ENCODE results near the gene ZCCHC8.
"Not testable (repeated sequence)": the region's sequence is repeated elsewhere in the genome, so short reads cannot be mapped to it uniquely, and the experiment has no call there.

ZCCHC8 gene

GRCh38 chr12:122471324-122472226 is 29.2 kb downstream of the ZCCHC8 start:
- no peak for TF ChIP-seq POLR2A (IDR thresholded peaks at IDR 0.05; ENCODE audit: low read length)
- TF ChIP-seq GATA1 (IDR thresholded peaks at IDR 0.05; ENCODE audit: low read depth, low read length), result no peak
- DNase-seq, result peak; percentile 54 to 78

GRCh38 chr12:122470576-122470975 is 30.2 kb downstream of the ZCCHC8 start:
- DNase-seq, result not testable (repeated sequence)

GRCh38 chr12:122469856-122470255 is 30.9 kb downstream of the ZCCHC8 start:
- not testable (repeated sequence) for DNase-seq

- no peak for DNase-seq
- TF ChIP-seq POLR2A (IDR thresholded peaks at IDR 0.05; ENCODE audit: low read length), result no peak
- TF ChIP-seq GATA1 (IDR thresholded peaks at IDR 0.05; ENCODE audit: low read depth, low read length), result no peak
Measured at GRCh38 chr12:122467983-122468382, 32.7 kb downstream of the ZCCHC8 start.

GRCh38 chr12:122464317-122465042 is 36.3 kb downstream of the ZCCHC8 start:
- DNase-seq, result not testable (repeated sequence)

GRCh38 chr12:122460641-122461040 is 40.1 kb downstream of the ZCCHC8 start:
- TF ChIP-seq GATA1 (IDR thresholded peaks at IDR 0.05; ENCODE audit: low read depth, low read length) (no peak), POLR2A (IDR thresholded peaks at IDR 0.05; ENCODE audit: low read length) (no peak)
- DNase-seq, result no peak

- TF ChIP-seq POLR2A (IDR thresholded peaks at IDR 0.05; ENCODE audit: low read length) (no peak), GATA1 (IDR thresholded peaks at IDR 0.05; ENCODE audit: low read depth, low read length) (no peak)
- DNase-seq, result no peak
Measured at GRCh38 chr12:122460061-122460460, 40.7 kb downstream of the ZCCHC8 start.

- DNase-seq, result no peak
- TF ChIP-seq GATA1 (IDR thresholded peaks at IDR 0.05; ENCODE audit: low read depth, low read length) (no peak), POLR2A (IDR thresholded peaks at IDR 0.05; ENCODE audit: low read length) (no peak)
Measured at GRCh38 chr12:122459211-122459610, 41.5 kb downstream of the ZCCHC8 start.

- DNase-seq, result no peak
- no peak for TF ChIP-seq POLR2A (IDR thresholded peaks at IDR 0.05; ENCODE audit: low read length)
- no peak for TF ChIP-seq GATA1 (IDR thresholded peaks at IDR 0.05; ENCODE audit: low read depth, low read length)
Measured at GRCh38 chr12:122458105-122459035, 42.4 kb downstream of the ZCCHC8 start.

- TF ChIP-seq POLR2A (IDR thresholded peaks at IDR 0.05; ENCODE audit: low read length) (no peak), GATA1 (IDR thresholded peaks at IDR 0.05; ENCODE audit: low read depth, low read length) (no peak)
- DNase-seq, result no peak
Measured at GRCh38 chr12:122457627-122458026, 43.1 kb downstream of the ZCCHC8 start.

- TF ChIP-seq POLR2A (IDR thresholded peaks at IDR 0.05; ENCODE audit: low read length) (no peak), GATA1 (IDR thresholded peaks at IDR 0.05; ENCODE audit: low read depth, low read length) (no peak)
Measured at GRCh38 chr12:122454739-122455138, 46.0 kb downstream of the ZCCHC8 start.

GRCh38 chr12:122454250-122454721 is 46.4 kb downstream of the ZCCHC8 start:
- no peak for TF ChIP-seq GATA1 (IDR thresholded peaks at IDR 0.05; ENCODE audit: low read depth, low read length)
- no peak for DNase-seq

More at GRCh38 chr12:122454739-122455138, 46.0 kb downstream of the ZCCHC8 start:
- no peak for DNase-seq

- no peak for TF ChIP-seq GATA1 (IDR thresholded peaks at IDR 0.05; ENCODE audit: low read depth, low read length)
- no peak for TF ChIP-seq POLR2A (IDR thresholded peaks at IDR 0.05; ENCODE audit: low read length)
Measured at GRCh38 chr12:122452701-122453285, 47.9 kb downstream of the ZCCHC8 start.

More at GRCh38 chr12:122452701-122453285, 47.9 kb downstream of the ZCCHC8 start:
- no peak for DNase-seq

All from erythroblast (primary cell).